C4-2B (cell line): ENCODE results near the gene DISP3.
A peak's percentile ranks its signal among the peaks of the same experiment; 100 is the strongest.

Source experiments
- H3K27ac ChIP-seq: fragments of 450-650 bp; 2 replicates; pipeline ENCODE4 v1.5.1; 2017
- ZFX ChIP-seq: fragments of 450-650 bp; IDR thresholded peaks from 2 replicates; pipeline ENCODE4 v1.6.1; 2017
- TF ChIP-seq, protein P1 (sequence below): fragments of 450-650 bp; conservative IDR thresholded peaks from 2 replicates; pipeline ENCODE4 v1.5.1; 2017; ENCODE audit warnings: mild to moderate bottlenecking

The DISP3 gene

GRCh38 chr1:11471473-11471872 lies 7.5 kb upstream of the DISP3 start:
- H3K27ac ChIP-seq: no peak overlapping the region
- TF ChIP-seq, protein P1, sequence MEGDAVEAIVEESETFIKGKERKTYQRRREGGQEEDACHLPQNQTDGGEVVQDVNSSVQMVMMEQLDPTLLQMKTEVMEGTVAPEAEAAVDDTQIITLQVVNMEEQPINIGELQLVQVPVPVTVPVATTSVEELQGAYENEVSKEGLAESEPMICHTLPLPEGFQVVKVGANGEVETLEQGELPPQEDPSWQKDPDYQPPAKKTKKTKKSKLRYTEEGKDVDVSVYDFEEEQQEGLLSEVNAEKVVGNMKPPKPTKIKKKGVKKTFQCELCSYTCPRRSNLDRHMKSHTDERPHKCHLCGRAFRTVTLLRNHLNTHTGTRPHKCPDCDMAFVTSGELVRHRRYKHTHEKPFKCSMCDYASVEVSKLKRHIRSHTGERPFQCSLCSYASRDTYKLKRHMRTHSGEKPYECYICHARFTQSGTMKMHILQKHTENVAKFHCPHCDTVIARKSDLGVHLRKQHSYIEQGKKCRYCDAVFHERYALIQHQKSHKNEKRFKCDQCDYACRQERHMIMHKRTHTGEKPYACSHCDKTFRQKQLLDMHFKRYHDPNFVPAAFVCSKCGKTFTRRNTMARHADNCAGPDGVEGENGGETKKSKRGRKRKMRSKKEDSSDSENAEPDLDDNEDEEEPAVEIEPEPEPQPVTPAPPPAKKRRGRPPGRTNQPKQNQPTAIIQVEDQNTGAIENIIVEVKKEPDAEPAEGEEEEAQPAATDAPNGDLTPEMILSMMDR: no peak
- TF ChIP-seq ZFX: no peak

DNA sequence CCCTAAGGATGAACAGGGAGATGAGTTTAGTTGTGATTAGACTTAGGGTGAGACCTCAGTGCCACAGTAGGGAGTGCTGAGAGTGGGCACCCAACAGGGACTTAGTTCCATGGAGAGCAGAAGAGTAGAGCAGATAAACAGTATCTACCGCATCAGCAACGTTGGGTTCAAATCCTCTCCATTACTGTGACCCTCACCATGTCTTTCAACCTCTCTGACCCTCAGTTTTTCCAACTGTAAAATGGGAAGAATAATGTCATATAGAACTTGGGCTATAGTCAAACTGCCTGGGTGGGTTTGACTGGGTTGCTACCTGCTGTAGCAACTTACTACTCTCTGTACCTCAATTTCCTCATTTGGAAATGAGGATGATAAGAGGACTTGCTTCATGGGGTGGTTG lies 6.7 kb upstream of the DISP3 start:
- no peak overlapping the region for H3K27ac ChIP-seq
- TF ChIP-seq ZFX: no peak
- TF ChIP-seq, protein P1: no peak

GRCh38 chr1:11472741-11473140 lies 6.2 kb upstream of the DISP3 start:
- H3K27ac ChIP-seq: no peak overlapping the region
- TF ChIP-seq ZFX: no peak
- TF ChIP-seq, protein P1: no peak

- no peak for TF ChIP-seq ZFX
- TF ChIP-seq, protein P1: no peak
- H3K27ac ChIP-seq: no peak overlapping the region
Observed at GRCh38 chr1:11473491-11474034, 5.4 kb upstream of the DISP3 start.

DNA sequence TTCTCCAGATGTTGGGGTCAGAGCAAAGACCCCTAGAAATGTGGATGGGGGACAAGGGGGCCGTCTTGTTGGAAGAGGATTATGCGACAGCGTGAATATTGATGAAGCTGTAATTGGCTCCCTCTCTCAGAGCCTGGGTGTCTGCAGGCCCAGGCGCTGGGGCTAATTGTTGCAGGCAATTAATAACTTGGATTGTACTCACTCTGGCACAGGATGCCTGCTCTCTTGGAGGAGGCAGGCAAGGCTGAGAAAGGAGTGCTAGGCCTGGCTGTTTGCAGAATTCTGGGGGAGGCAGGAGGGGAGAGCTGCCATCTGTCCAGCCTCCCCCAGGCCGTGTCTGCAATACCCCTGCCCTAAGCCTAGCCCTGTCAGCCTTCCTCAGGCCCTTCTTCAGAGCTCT lies 4.1 kb upstream of the DISP3 start:
- no peak for TF ChIP-seq ZFX
- TF ChIP-seq, protein P1: no peak
- no peak overlapping the region for H3K27ac ChIP-seq

DNA sequence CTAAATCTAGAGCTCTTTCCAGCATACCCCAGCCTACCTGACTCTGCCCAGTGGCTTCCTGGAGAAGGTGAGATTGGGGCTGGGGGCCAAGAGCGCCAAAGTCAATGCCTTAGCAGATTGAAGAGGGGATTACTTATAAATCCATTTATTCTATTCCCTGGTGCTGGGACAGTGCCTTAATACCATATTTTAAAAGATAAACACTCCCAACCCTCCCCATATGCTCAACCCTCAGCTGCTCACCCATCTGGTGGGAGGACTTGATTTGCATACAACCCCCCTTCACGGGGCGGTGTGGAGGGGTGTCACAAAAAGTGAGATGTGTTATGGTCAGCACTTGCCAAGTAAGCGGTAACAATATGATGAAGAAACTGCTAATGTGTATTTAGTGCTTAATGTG lies 3.2 kb upstream of the DISP3 start:
- no peak overlapping the region for H3K27ac ChIP-seq
- TF ChIP-seq, protein P1: no peak
- no peak for TF ChIP-seq ZFX

GRCh38 chr1:11479375-11479979 lies 522 bp downstream of the DISP3 start:
- H3K27ac ChIP-seq: peak overlapping the region; percentile 60
- TF ChIP-seq, protein P1: no peak
- TF ChIP-seq ZFX: no peak
